ENCODE data around the gene MAGI1.
"Not testable (repeated sequence)": the region's sequence is repeated elsewhere in the genome, so short reads cannot be mapped to it uniquely, and the experiment has no call there.

Gene MAGI1

GRCh38 chr3:66038726-66039589, at the start of gene MAGI1:
Gene MAGI1 (minus strand): TSS chr3:66038918. CDS start chr3:66038308, 610 bp downstream.
- DNase-seq (ENCODE audit: low read depth) = no peak

GRCh38 chr3:66083784-66084213, 45.1 kb upstream of the MAGI1 start:
- no peak for DNase-seq (ENCODE audit: low read depth)

- no peak for DNase-seq (ENCODE audit: low read depth)
These were observed 44.5 kb upstream of the MAGI1 start for GRCh38 chr3:66083096-66083678.

- no peak for DNase-seq (ENCODE audit: low read depth)
These were observed 44.0 kb upstream of the MAGI1 start for GRCh38 chr3:66082679-66083078.

- no peak for DNase-seq (ENCODE audit: low read depth)
These were observed 41.4 kb upstream of the MAGI1 start for GRCh38 chr3:66080167-66080566.

- no peak for DNase-seq (ENCODE audit: low read depth)
These were observed 39.3 kb upstream of the MAGI1 start for GRCh38 chr3:66077973-66078372.

GRCh38 chr3:66076861-66077470, 38.2 kb upstream of the MAGI1 start:
- DNase-seq (ENCODE audit: low read depth) = no peak

- no peak for DNase-seq (ENCODE audit: low read depth)
These were observed 36.6 kb upstream of the MAGI1 start for GRCh38 chr3:66075281-66075680.

GRCh38 chr3:66073464-66074141, 34.9 kb upstream of the MAGI1 start:
- no peak for DNase-seq (ENCODE audit: low read depth)

GRCh38 chr3:66068255-66068654, 29.5 kb upstream of the MAGI1 start:
- DNase-seq (ENCODE audit: low read depth) = no peak

GRCh38 chr3:66066963-66067617, 28.4 kb upstream of the MAGI1 start:
- DNase-seq (ENCODE audit: low read depth) = no peak

GRCh38 chr3:66055289-66055688, 16.6 kb upstream of the MAGI1 start:
- DNase-seq (ENCODE audit: low read depth) = no peak

- no peak for DNase-seq (ENCODE audit: low read depth)
These were observed 14.9 kb upstream of the MAGI1 start for GRCh38 chr3:66053550-66054094.

- DNase-seq (ENCODE audit: low read depth) = no peak
These were observed 14.2 kb upstream of the MAGI1 start for GRCh38 chr3:66052721-66053549.

- no peak for DNase-seq (ENCODE audit: low read depth)
These were observed 12.1 kb upstream of the MAGI1 start for GRCh38 chr3:66050821-66051220.

- DNase-seq (ENCODE audit: low read depth) = no peak
These were observed 9.3 kb upstream of the MAGI1 start for GRCh38 chr3:66048051-66048395.

GRCh38 chr3:66047311-66048050, 8.8 kb upstream of the MAGI1 start:
- no peak for DNase-seq (ENCODE audit: low read depth)

- not testable (repeated sequence) for DNase-seq (ENCODE audit: low read depth)
These were observed 7.6 kb upstream of the MAGI1 start for GRCh38 chr3:66046321-66046720.

- DNase-seq (ENCODE audit: low read depth) = no peak
These were observed 3.1 kb upstream of the MAGI1 start for GRCh38 chr3:66041828-66042227.

GRCh38 chr3:66041116-66041515, 2.4 kb upstream of the MAGI1 start:
- DNase-seq (ENCODE audit: low read depth) = no peak

All from stimulated activated CD8-positive, alpha-beta memory T cell treated with anti-CD3 and anti-CD28 coated beads, Interleukin-15, amount 100 ng/mL, for 1 hour (primary cell).